Retinal pigment epithelial cell (primary cell): ENCODE data around the gene FAM193A.
"Not testable (repeated sequence)": the region's sequence is repeated elsewhere in the genome, so short reads cannot be mapped to it uniquely, and the experiment has no call there.

ENCODE experiments used
- DNase-seq: peaks from one replicate; pipeline ENCODE4 v3.0.0-alpha.2; 2010; ENCODE audit warnings: low read depth
- H3K4me3 ChIP-seq: 2 replicates; pipeline ENCODE4 v1.5.1; 2011; ENCODE audit warnings: mild to moderate bottlenecking, low read length, control low read depth, moderate library complexity
- TF ChIP-seq, protein P1 (sequence below): conservative IDR thresholded peaks from 2 replicates; pipeline ENCODE4 v1.5.1; 2011; ENCODE audit warnings: low read depth, low read length, control low read depth, inconsistent platforms

Gene FAM193A

GRCh38 chr4:2516635-2517034 lies 19.8 kb upstream of the FAM193A start:
- no peak overlapping the region for H3K4me3 ChIP-seq
- TF ChIP-seq, protein P1, sequence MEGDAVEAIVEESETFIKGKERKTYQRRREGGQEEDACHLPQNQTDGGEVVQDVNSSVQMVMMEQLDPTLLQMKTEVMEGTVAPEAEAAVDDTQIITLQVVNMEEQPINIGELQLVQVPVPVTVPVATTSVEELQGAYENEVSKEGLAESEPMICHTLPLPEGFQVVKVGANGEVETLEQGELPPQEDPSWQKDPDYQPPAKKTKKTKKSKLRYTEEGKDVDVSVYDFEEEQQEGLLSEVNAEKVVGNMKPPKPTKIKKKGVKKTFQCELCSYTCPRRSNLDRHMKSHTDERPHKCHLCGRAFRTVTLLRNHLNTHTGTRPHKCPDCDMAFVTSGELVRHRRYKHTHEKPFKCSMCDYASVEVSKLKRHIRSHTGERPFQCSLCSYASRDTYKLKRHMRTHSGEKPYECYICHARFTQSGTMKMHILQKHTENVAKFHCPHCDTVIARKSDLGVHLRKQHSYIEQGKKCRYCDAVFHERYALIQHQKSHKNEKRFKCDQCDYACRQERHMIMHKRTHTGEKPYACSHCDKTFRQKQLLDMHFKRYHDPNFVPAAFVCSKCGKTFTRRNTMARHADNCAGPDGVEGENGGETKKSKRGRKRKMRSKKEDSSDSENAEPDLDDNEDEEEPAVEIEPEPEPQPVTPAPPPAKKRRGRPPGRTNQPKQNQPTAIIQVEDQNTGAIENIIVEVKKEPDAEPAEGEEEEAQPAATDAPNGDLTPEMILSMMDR, result no peak
- no peak for DNase-seq

- H3K4me3 ChIP-seq, result no peak overlapping the region
- DNase-seq, result no peak
- TF ChIP-seq, protein P1, result no peak
Observed at GRCh38 chr4:2526559-2526958, 9.9 kb upstream of the FAM193A start.

GRCh38 chr4:2534904-2535375 lies 1.5 kb upstream of the FAM193A start:
- TF ChIP-seq, protein P1, result no peak
- H3K4me3 ChIP-seq, result peak overlapping the region; percentile 74
- no peak for DNase-seq

GRCh38 chr4:2535376-2536192 lies 863 bp upstream of the FAM193A start:
- TF ChIP-seq, protein P1, result peak; percentile 22
- DNase-seq, result no peak
- H3K4me3 ChIP-seq, result peak overlapping the region; percentile 74

GRCh38 chr4:2537011-2537830 lies 774 bp downstream of the FAM193A start:
- TF ChIP-seq, protein P1, result no peak
- no peak for DNase-seq
- H3K4me3 ChIP-seq, result peak overlapping the region; percentile 77

GRCh38 chr4:2543580-2544191 lies 7.2 kb downstream of the FAM193A start:
- not testable (repeated sequence) for H3K4me3 ChIP-seq, DNase-seq

- DNase-seq, result no peak
- H3K4me3 ChIP-seq, result no peak overlapping the region
- TF ChIP-seq, protein P1, result no peak
Observed at GRCh38 chr4:2545321-2546013, 9.0 kb downstream of the FAM193A start.
